GM23338 (cell line): Measurements from ENCODE around the gene CYP4F3. TPM values are rescaled to one million over a fixed set of nuclear protein-coding genes. Genes with fewer than 3 reads are reported as not detected.

Experiments used
- ATAC-seq: fragments of 200-7000 bp; cut with Tn5 transposase; 3 replicates; pipeline ENCODE4 v1.9.1; 2020
- DNase-seq: peaks from one replicate; pipeline ENCODE4 v3.0.0-alpha.2; 2015; ENCODE audit warnings: low spot score
- H2AFZ ChIP-seq: fragments of 200-600 bp; sonication (generic); 2 replicates; pipeline ENCODE4 v1.8.0; 2016; ENCODE audit warnings: antibody characterized with exemption, mild to moderate bottlenecking, moderate library complexity
- H3F3A ChIP-seq: fragments of 200-600 bp; sonication (generic); replicated peaks from 2 replicates; pipeline ENCODE4 v1.8.0; 2017; ENCODE audit warnings: antibody characterized with exemption, mixed run types, low read depth
- H3K27ac ChIP-seq: fragments of 200-600 bp; sonication (generic); 2 replicates; pipeline ENCODE4 v1.6.1; 2016; ENCODE audit warnings: low read depth
- H3K27me3 ChIP-seq: fragments of 200-600 bp; sonication (generic); 2 replicates; pipeline ENCODE4 v1.8.0; 2016; ENCODE audit warnings: mild to moderate bottlenecking, mixed run types, moderate library complexity; ENCODE audit not compliant: insufficient read depth
- H3K36me3 ChIP-seq: fragments of 200-600 bp; sonication (generic); 2 replicates; pipeline ENCODE4 v1.8.0; 2016; ENCODE audit warnings: mild to moderate bottlenecking; ENCODE audit not compliant: insufficient read depth
- H3K4me1 ChIP-seq: fragments of 200-600 bp; sonication (generic); 2 replicates; pipeline ENCODE4 v1.8.0; 2016; ENCODE audit warnings: mild to moderate bottlenecking, moderate library complexity; ENCODE audit not compliant: insufficient read depth
- H3K4me2 ChIP-seq: fragments of 200-600 bp; sonication (generic); 2 replicates; pipeline ENCODE4 v1.7.1; 2017; ENCODE audit warnings: mixed run types
- H3K4me3 ChIP-seq: fragments of 200-600 bp; sonication (generic); 2 replicates; pipeline ENCODE4 v1.6.1; 2016; ENCODE audit warnings: mixed run types
- H3K79me2 ChIP-seq: fragments of 200-600 bp; sonication (generic); replicated peaks from 2 replicates; pipeline ENCODE4 v1.8.0; 2017; ENCODE audit warnings: mild to moderate bottlenecking; ENCODE audit not compliant: insufficient read depth
- H3K9me2 ChIP-seq: fragments of 200-600 bp; sonication (generic); 2 replicates; pipeline ENCODE4 v1.8.0; 2017; ENCODE audit not compliant: insufficient read depth
- H4K20me1 ChIP-seq: fragments of 200-600 bp; sonication (generic); replicated peaks from 2 replicates; pipeline ENCODE4 v1.8.0; 2017; ENCODE audit warnings: mild to moderate bottlenecking; ENCODE audit not compliant: insufficient read depth
- H3K27ac Mint-ChIP-seq: 2 replicates; pipeline ENCODE4 v1.8.0; 2020; ENCODE audit warnings: inconsistent platforms, mild to moderate bottlenecking, moderate library complexity, mixed read lengths
- H3K27me3 Mint-ChIP-seq: 3 replicates; pipeline ENCODE4 v1.8.0; 2022; ENCODE audit warnings: low read depth, mild to moderate bottlenecking, moderate library complexity, mixed read lengths, inconsistent platforms; ENCODE audit not compliant: insufficient read depth, poor library complexity
- H3K36me3 Mint-ChIP-seq: 3 replicates; pipeline ENCODE4 v1.8.0; 2021; ENCODE audit warnings: low read depth, mild to moderate bottlenecking, inconsistent platforms, moderate library complexity, mixed read lengths
- H3K4me1 Mint-ChIP-seq: 3 replicates; pipeline ENCODE4 v1.8.0; 2020; ENCODE audit warnings: mild to moderate bottlenecking, inconsistent platforms, mixed read lengths
- H3K4me3 Mint-ChIP-seq: 3 replicates; pipeline ENCODE4 v1.8.0; 2021; ENCODE audit warnings: moderate library complexity, mild to moderate bottlenecking, inconsistent platforms, mixed read lengths
- H3K9me3 Mint-ChIP-seq: 3 replicates; pipeline ENCODE4 v1.8.0; 2020; ENCODE audit warnings: moderate library complexity, mild to moderate bottlenecking, inconsistent platforms, mixed read lengths
- CREB1 ChIP-seq: fragments of 250-450 bp; sonication (Bioruptor Pico); IDR thresholded peaks from 2 replicates; pipeline ENCODE4 v1.5.0; 2020; ENCODE audit warnings: low read depth, mild to moderate bottlenecking, moderate library complexity
- ETS1 ChIP-seq: IDR thresholded peaks from 2 replicates; pipeline ENCODE4 v1.6.1; 2016; ENCODE audit warnings: antibody characterized with exemption
- EZH2phosphoT487 ChIP-seq: fragments of 200-600 bp; sonication (generic); IDR thresholded peaks from one replicate; pipeline ENCODE4 v1.8.1; 2018; ENCODE audit warnings: antibody characterized with exemption; ENCODE audit not compliant: unreplicated experiment
- NANOG ChIP-seq: IDR thresholded peaks from 2 replicates; pipeline ENCODE4 v1.6.1; 2016; ENCODE audit warnings: antibody characterized with exemption, borderline replicate concordance
- POLR2AphosphoS5 ChIP-seq: IDR thresholded peaks from 2 replicates; pipeline ENCODE4 v1.6.1; 2016; ENCODE audit warnings: antibody characterized with exemption, low read depth
- STAT1 ChIP-seq: IDR thresholded peaks from one replicate; pipeline ENCODE4 v1.6.1; 2016; ENCODE audit warnings: antibody characterized with exemption; ENCODE audit not compliant: unreplicated experiment
- ZNF331 ChIP-seq: fragments of 250-450 bp; sonication (Bioruptor Pico); IDR thresholded peaks from 2 replicates; pipeline ENCODE4 v1.5.0; 2020; ENCODE audit warnings: low read depth, mild to moderate bottlenecking, moderate library complexity
- ZNF462 ChIP-seq: fragments of 250-450 bp; sonication (Bioruptor Pico); IDR thresholded peaks from 2 replicates; pipeline ENCODE4 v1.5.0; 2020; ENCODE audit warnings: mild to moderate bottlenecking, moderate library complexity
- polyA plus RNA-seq: library from polyadenylated mRNA; unstranded; fragments of >200 nt; fragmentation: Nextera tagmentation; extraction: Ambion mirVana; gene quantifications from 2 replicates; pipeline ENCODE4 v1.2.1, GENCODE V29; 2016
- total RNA-seq: library from RNA; depleted of rRNA; stranded (reverse); fragments of >200 nt; shearing (Covaris generic); gene quantifications from 2 replicates; pipeline ENCODE4 v1.2.3, GENCODE V29; 2014

CYP4F3 gene
- total and polyA plus RNA-seq, 2 experiments from 2014 or later = not detected

- H3K36me3 ChIP-seq = no peaks in the 10 kb centered on the region; the same call in 1 of the 2 replicates
- no peak overlapping the region for H3K4me3 ChIP-seq
- Mint-ChIP-seq H3K27me3 (peaks cover 5% of the 10 kb centered on the region), H3K9me3 (peaks cover 91% of the 10 kb centered on the region), H3K4me3 (no peak overlapping the region), H3K4me1 (no peaks in the 10 kb centered on the region), H3K36me3 (peaks cover 25% of the 10 kb centered on the region), H3K27ac (no peak overlapping the region)
- H4K20me1 ChIP-seq = no peaks in the 10 kb centered on the region
- H3K27ac ChIP-seq = no peak overlapping the region
- no peaks in the 10 kb centered on the region for H3K27me3 ChIP-seq
- TF ChIP-seq ZNF331 (no peak), STAT1 (no peak), NANOG (no peak), ZNF462 (no peak), EZH2phosphoT487 (no peak), CREB1 (CRISPR knock-in tag) (no peak), ETS1 (no peak), POLR2AphosphoS5 (no peak)
- H3F3A ChIP-seq = no peaks in the 10 kb centered on the region
- H2AFZ ChIP-seq = no peak overlapping the region
- ATAC-seq (no peak), DNase-seq (no peak)
- H3K79me2 ChIP-seq = no peaks in the 10 kb centered on the region
- H3K9me2 ChIP-seq = no peaks in the 10 kb centered on the region
- H3K4me1 ChIP-seq = no peaks in the 10 kb centered on the region
- H3K4me2 ChIP-seq = no peak overlapping the region
Observed at GRCh38 chr19:15636026-15636425, 4.7 kb upstream of the CYP4F3 start.
